Measurements from ENCODE around the gene SYNJ1. TPM values are rescaled to one million over a fixed set of nuclear protein-coding genes. Genes with fewer than 3 reads are reported as not detected.
"Not testable (repeated sequence)": the region's sequence is repeated elsewhere in the genome, so short reads cannot be mapped to it uniquely, and the experiment has no call there.

SYNJ1 gene
- total RNA-seq, 2 donors from 2014 or later, result 12.4 to 29.3 TPM

DNA sequence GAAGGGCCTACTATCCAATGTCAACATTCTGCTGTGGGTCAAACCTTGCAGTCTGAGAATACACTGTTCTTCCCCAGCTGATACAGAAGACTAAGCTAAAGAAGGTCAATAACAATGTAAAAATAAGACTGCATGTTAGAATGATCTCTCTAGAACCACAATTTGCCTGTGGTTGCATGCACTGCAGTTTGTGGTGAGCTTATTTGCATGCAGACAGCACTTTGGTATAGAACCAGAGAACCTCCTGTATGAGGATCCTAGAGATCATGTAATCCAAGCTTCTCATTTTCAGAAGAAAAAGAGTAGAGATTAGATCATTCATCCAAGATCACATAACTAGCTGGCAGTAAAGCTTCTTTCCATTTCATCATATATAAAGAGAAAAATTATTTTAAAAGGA is 15.8 kb downstream of the SYNJ1 start:
- peaks cover 0 to 5% of the 10 kb centered on the region in 2 donors for H3K9me3 Mint-ChIP-seq
- H3K36me3 Mint-ChIP-seq, result peaks cover 9 to 17% of the 10 kb centered on the region in 2 donors
- no peak for DNase-seq (ENCODE audit: low spot score in 2 of 2)
- no peak overlapping the region for H3K27ac Mint-ChIP-seq
- peak in 1 of 2 donors; percentile 55 for ATAC-seq

DNA sequence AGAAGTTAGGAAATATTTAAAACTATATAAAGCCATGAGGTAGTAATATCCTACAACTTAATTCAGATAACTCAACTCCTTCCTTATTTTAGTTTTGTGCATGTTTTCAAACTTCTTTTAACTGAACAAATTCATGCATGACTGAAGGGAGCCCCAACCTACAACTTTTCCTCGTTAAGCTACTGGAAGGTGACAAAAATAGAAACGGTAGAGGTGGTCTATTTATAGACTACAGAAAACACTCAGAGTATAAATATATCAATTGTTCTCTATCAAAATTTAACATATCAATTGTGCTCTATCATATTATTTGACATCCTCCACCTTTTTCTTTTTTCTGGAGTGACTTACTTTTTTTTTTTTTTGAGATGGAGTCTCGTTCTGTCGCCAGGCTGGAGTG is 16.8 kb downstream of the SYNJ1 start:
- Mint-ChIP-seq H3K36me3 (peaks cover 9% of the 10 kb centered on the region in 2 donors), H3K27ac (no peak overlapping the region), H3K9me3 (peaks cover 0 to 5% of the 10 kb centered on the region in 2 donors)
- ATAC-seq (no peak), DNase-seq (ENCODE audit: low spot score in 2 of 2) (no peak)

GRCh38 chr21:32710069-32710784 is 17.6 kb downstream of the SYNJ1 start:
- Mint-ChIP-seq H3K36me3 (peaks cover 9% of the 10 kb centered on the region in 2 donors), H3K9me3 (peaks cover 0 to 5% of the 10 kb centered on the region in 2 donors), H3K27ac (no peak overlapping the region)
- no peak for DNase-seq (ENCODE audit: low spot score in 2 of 2)
- ATAC-seq, result no peak

DNA sequence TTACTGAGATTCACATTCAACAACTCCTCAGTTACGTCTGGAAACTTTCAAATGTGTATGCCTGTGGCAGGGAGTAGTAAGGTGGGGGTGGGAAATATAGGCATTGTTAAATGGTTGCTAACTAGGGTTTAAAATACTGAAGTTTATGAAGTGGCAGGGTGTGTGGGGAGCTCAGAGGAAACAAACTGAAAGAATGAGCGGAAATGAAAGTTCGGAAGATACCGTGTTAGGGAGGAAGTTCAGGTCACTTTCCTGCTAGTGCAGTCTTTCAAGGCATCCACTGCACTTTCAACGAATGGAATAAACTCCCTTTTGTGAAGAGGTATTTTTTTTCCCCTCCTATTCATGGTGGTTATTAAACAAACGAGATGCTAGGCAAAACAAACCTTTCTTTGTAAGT is 19.7 kb downstream of the SYNJ1 start:
- Mint-ChIP-seq H3K27ac (no peak overlapping the region), H3K36me3 (no peaks in the 10 kb centered on the region), H3K9me3 (no peaks in the 10 kb centered on the region)
- ATAC-seq, result no peak
- DNase-seq (ENCODE audit: low spot score in 2 of 2), result no peak

DNA sequence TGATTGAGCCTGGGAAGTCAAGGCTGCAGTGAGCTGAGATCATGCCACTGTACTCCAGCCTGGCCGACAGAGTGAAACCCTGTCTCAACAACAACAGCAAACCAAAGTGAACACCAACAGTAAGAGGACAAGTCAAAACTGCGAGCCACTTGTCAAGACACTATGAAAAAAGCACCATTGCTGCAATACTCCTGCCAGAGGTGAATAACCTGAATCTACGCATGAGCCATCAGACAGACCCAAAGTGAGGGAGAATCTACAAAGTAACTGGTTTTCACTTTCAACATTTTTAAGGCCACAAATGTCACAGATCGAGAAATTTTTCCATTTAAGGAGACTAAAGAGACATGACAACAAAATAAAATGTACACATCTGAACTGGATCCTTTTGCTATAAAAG is 21.9 kb downstream of the SYNJ1 start:
- ATAC-seq, result peak in 1 of 2 donors; percentile 55
- Mint-ChIP-seq H3K9me3 (no peaks in the 10 kb centered on the region), H3K36me3 (no peaks in the 10 kb centered on the region), H3K27ac (peak overlapping the region in 1 of 2 donors; percentile 43)
- DNase-seq (ENCODE audit: low spot score in 2 of 2), result no peak

DNA sequence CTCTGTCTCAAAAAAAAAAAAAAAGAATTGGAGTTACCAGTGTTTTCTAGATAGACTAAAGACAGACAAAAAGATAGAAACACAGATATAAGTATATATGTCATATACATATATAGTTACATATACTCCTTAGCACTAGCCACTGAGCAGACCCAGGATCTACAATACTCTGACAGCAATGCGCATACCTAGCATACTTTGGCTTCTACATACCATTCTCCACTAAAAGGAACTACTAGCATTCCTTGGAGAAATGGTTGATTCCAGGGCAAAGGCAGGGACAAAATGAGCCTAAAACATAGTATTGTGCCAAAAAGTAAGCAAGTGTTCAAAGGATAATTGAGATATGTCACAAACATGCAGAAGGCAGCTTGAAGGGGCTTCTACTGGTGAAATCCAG is 22.7 kb downstream of the SYNJ1 start:
- H3K9me3 Mint-ChIP-seq, result no peaks in the 10 kb centered on the region
- DNase-seq (ENCODE audit: low spot score in 2 of 2) (no peak), ATAC-seq (no peak)
- no peak overlapping the region for H3K27ac Mint-ChIP-seq
- no peaks in the 10 kb centered on the region for H3K36me3 Mint-ChIP-seq

- DNase-seq (ENCODE audit: low spot score in 2 of 2), result no peak
- no peaks in the 10 kb centered on the region for H3K36me3 Mint-ChIP-seq
- no peak for ATAC-seq
- H3K27ac Mint-ChIP-seq, result no peak overlapping the region
- H3K9me3 Mint-ChIP-seq, result no peaks in the 10 kb centered on the region
These were observed 25.1 kb downstream of the SYNJ1 start for GRCh38 chr21:32702702-32703101.

- ATAC-seq, result no peak
- Mint-ChIP-seq H3K9me3 (no peaks in the 10 kb centered on the region), H3K27ac (peak overlapping the region in 1 of 2 donors; percentile 86), H3K36me3 (no peaks in the 10 kb centered on the region)
- no peak for DNase-seq (ENCODE audit: low spot score in 2 of 2)
These were observed 28.7 kb downstream of the SYNJ1 start for GRCh38 chr21:32698971-32699693.

GRCh38 chr21:32698286-32698685 is 29.5 kb downstream of the SYNJ1 start:
- Mint-ChIP-seq H3K36me3 (no peaks in the 10 kb centered on the region), H3K27ac (no peak overlapping the region), H3K9me3 (no peaks in the 10 kb centered on the region)
- ATAC-seq (no peak), DNase-seq (ENCODE audit: low spot score in 2 of 2) (no peak)

DNA sequence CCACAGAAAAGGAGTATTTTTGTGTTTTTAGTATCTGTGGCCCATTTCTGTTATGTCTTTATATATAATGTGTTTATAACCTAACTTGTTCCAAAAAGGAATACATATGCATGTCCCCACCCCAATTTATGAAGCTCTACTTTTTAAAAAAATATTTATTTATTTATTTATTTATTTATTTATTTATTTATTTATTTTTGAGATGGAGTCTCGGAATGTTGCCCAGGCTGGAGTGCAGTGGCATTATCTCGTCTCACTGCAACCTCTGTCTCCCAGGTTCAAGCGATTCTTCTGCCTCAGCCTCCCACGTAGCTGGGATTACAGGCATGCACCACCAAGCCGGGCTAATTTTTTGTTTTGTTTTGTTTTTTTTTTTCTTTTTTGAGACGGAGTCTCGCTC is 32.3 kb downstream of the SYNJ1 start:
- not testable (repeated sequence) for H3K27ac Mint-ChIP-seq; DNase-seq (ENCODE audit: low spot score in 2 of 2); H3K9me3 Mint-ChIP-seq; H3K36me3 Mint-ChIP-seq; ATAC-seq

DNA sequence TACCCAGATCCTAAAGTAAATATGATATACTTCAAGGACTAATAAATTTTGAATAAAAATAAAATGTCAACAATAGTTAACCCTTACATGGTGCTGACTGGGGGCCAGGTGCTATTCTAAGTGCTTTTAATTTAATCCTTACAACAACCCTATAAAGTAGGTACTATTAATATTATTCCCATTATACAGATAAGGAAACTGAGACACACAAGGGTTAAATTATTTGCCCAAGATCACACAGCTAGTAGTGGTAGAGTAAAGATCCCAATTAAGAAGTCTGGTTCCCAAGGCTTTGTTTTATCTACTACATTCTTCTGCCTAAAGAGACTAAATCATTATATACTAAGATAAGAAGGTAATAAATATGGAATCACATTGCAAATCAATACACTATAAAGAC is 34.2 kb downstream of the SYNJ1 start:
- no peaks in the 10 kb centered on the region for H3K36me3 Mint-ChIP-seq
- DNase-seq (ENCODE audit: low spot score in 2 of 2) (no peak), ATAC-seq (no peak)
- no peak overlapping the region for H3K27ac Mint-ChIP-seq
- H3K9me3 Mint-ChIP-seq, result no peaks in the 10 kb centered on the region

DNA sequence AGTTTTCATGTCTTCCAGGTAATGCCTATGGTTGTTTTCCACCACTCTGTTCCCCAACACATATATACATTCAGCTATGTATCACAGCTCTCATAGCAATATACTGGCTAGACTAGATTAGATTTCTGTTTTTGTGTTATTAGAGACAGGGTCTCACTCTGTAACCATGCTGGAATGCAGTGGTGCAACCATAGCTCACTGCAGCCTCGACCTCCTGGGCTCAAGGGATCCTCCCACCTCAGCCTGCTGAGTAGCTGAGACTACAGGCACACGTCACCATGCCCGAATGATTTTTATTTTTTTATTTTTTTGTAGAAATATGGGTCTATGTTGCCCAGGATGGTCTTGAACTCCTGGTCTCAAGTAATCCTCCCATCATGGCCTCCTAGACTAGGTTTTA is 37.7 kb downstream of the SYNJ1 start:
- no peak overlapping the region for H3K27ac Mint-ChIP-seq
- no peaks in the 10 kb centered on the region for H3K36me3 Mint-ChIP-seq
- no peak for DNase-seq (ENCODE audit: low spot score in 2 of 2)
- no peaks in the 10 kb centered on the region for H3K9me3 Mint-ChIP-seq
- no peak for ATAC-seq

GRCh38 chr21:32687643-32688345 is 40.0 kb downstream of the SYNJ1 start:
- Mint-ChIP-seq H3K36me3 (no peaks in the 10 kb centered on the region), H3K27ac (no peak overlapping the region), H3K9me3 (no peaks in the 10 kb centered on the region)
- ATAC-seq (no peak), DNase-seq (ENCODE audit: low spot score in 2 of 2) (no peak)

GRCh38 chr21:32682696-32683474 is 44.9 kb downstream of the SYNJ1 start:
- DNase-seq (ENCODE audit: low spot score in 2 of 2), result no peak
- no peak for ATAC-seq
- H3K36me3 Mint-ChIP-seq, result no peaks in the 10 kb centered on the region
- H3K27ac Mint-ChIP-seq, result no peak overlapping the region
- H3K9me3 Mint-ChIP-seq, result no peaks in the 10 kb centered on the region

- ATAC-seq (no peak), DNase-seq (ENCODE audit: low spot score in 2 of 2) (no peak)
- peaks cover 0 to 9% of the 10 kb centered on the region in 2 donors for H3K36me3 Mint-ChIP-seq
- H3K27ac Mint-ChIP-seq, result no peak overlapping the region
- no peaks in the 10 kb centered on the region for H3K9me3 Mint-ChIP-seq
These were observed 53.1 kb downstream of the SYNJ1 start for GRCh38 chr21:32674731-32675130.

DNA sequence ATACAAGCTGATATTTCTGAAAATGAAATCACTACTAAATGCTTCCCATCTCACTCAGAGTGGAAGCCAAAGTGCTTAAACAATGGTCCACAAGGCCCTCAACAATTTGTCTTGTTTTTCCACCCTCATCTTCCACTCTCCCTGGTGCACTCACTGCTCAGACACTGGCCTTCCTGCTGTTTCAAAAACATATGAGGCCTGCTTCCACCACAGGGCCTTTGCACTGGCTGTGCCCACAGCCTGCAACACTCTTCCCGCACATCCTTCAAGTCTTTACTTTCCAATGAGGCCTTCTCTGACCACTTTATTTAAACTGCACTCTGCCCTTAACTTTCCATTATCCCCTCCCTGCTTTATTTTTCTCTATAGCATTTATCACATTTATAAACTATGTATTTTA is 53.8 kb downstream of the SYNJ1 start:
- Mint-ChIP-seq H3K27ac (no peak overlapping the region), H3K9me3 (no peaks in the 10 kb centered on the region), H3K36me3 (peaks cover 0 to 9% of the 10 kb centered on the region in 2 donors)
- DNase-seq (ENCODE audit: low spot score in 2 of 2), result no peak
- no peak for ATAC-seq

- Mint-ChIP-seq H3K9me3 (peaks cover 0 to 3% of the 10 kb centered on the region in 2 donors), H3K27ac (peak overlapping the region in 1 of 2 donors; percentile 44), H3K36me3 (peaks cover 25 to 50% of the 10 kb centered on the region in 2 donors)
- DNase-seq (ENCODE audit: low spot score in 2 of 2), result no peak
- ATAC-seq, result no peak
These were observed 61.6 kb downstream of the SYNJ1 start for GRCh38 chr21:32666258-32666657.

All from activated naive CD4-positive, alpha-beta T cell treated with anti-CD3 and anti-CD28 coated beads, Interleukin-2, amount 50 U/mL, for 72 hours (primary cell).